ENCODE measurements around the gene SLC7A5.

- TF ChIP-seq CTCF (IDR thresholded peaks at IDR 0.05; ENCODE audit: extremely low read depth in 1 of 2, insufficient read depth in 1 of 2, low read depth in 1 of 2, low read length in 2 of 2) (no peak), MAX (IDR thresholded peaks at IDR 0.05; ENCODE audit: insufficient read depth, insufficient read length) (no peak), POLR2A (IDR thresholded peaks at IDR 0.05; ENCODE audit: low read depth, low read length) (no peak), EZH2 (IDR thresholded peaks at IDR 0.05; ENCODE audit: borderline replicate concordance, low read depth, low read length, severe bottlenecking) (no peak), JUN (IDR thresholded peaks at IDR 0.05; ENCODE audit: borderline replicate concordance, insufficient read depth, insufficient read length, low read depth) (no peak), POLR2AphosphoS5 (IDR thresholded peaks at IDR 0.05; ENCODE audit: insufficient read depth, low read depth, low read length) (no peak), GATA2 (IDR thresholded peaks at IDR 0.05; ENCODE audit: insufficient read depth, insufficient read length, low read depth, low read length) (no peak), FOS (IDR thresholded peaks at IDR 0.05; ENCODE audit: borderline replicate concordance, insufficient read depth, low read length) (no peak)
Observed at GRCh38 chr16:87794485-87795078, 74.7 kb downstream of the SLC7A5 start.
